H1 (cell line): ENCODE measurements around the gene NYAP2. TPM values are rescaled to one million over a fixed set of nuclear protein-coding genes. Genes with fewer than 3 reads are reported as not detected.

Source experiments
- CTCF ChIA-PET: fragments of 300-600 bp; sonication (Branson Sonifier 250); formaldehyde crosslinking; loops from one replicate; lab custom pipeline; 2021; ENCODE audit not compliant: partially characterized antibody; lab: Charles Lee
- POLR2A ChIA-PET: fragments of 300-600 bp; sonication (Branson Sonifier 250); formaldehyde crosslinking; loops from one replicate; lab custom pipeline; 2021; ENCODE audit warnings: inconsistent platforms; ENCODE audit not compliant: partially characterized antibody; lab: Charles Lee
- DNase-seq, 2 experiments: peaks; one replicate each; pipeline versions ENCODE4 v3.0.0 to v3.0.0-alpha.2; 2010 to 2022; ENCODE audit warnings: low spot score in 2 of 2, low read depth in 1 of 2, mixed read lengths in 1 of 2
- FAIRE-seq: peaks from 2 replicates; lab custom pipeline; 2011; peaks lifted over from hg19 to GRCh38; lab: Jason Lieb, UNC
- H2AFZ ChIP-seq: 2 replicates; pipeline ENCODE4 v1.8.1; 2012; ENCODE audit warnings: low read length, inconsistent platforms
- H2AK5ac ChIP-seq: 2 replicates; pipeline ENCODE4 v1.6.1; 2013; ENCODE audit warnings: low read depth, low read length
- H2BK120ac ChIP-seq: replicated peaks from 2 replicates; pipeline ENCODE3; 2013; ENCODE audit warnings: low read depth, low read length, inconsistent platforms
- H2BK12ac ChIP-seq: 2 replicates; pipeline ENCODE4 v1.6.1; 2013; ENCODE audit warnings: low read depth, low read length
- H2BK15ac ChIP-seq: 2 replicates; pipeline ENCODE4 v1.6.1; 2013; ENCODE audit warnings: low read length
- H2BK20ac ChIP-seq: 2 replicates; pipeline ENCODE4 v1.6.1; 2013; ENCODE audit warnings: low read length
- H2BK5ac ChIP-seq: 2 replicates; pipeline ENCODE4 v1.6.1; 2013; ENCODE audit warnings: low read depth, low read length
- H3K14ac ChIP-seq: 2 replicates; pipeline ENCODE4 v1.6.1; 2013; ENCODE audit warnings: inconsistent platforms; ENCODE audit not compliant: insufficient read length
- H3K18ac ChIP-seq: 2 replicates; pipeline ENCODE4 v1.6.1; 2013; ENCODE audit warnings: low read length; ENCODE audit errors: extremely low read depth
- H3K23ac ChIP-seq: 2 replicates; pipeline ENCODE4 v1.6.1; 2013; ENCODE audit warnings: inconsistent platforms; ENCODE audit not compliant: insufficient read length
- H3K23me2 ChIP-seq: 2 replicates; pipeline ENCODE4 v1.6.1; 2013; ENCODE audit warnings: low read depth, low read length
- H3K27ac ChIP-seq: 2 replicates; pipeline ENCODE4 v1.6.1; 2011; ENCODE audit warnings: low read depth, low read length, inconsistent platforms
- H3K27me3 ChIP-seq, 4 experiments: replicated peaks in 1 of 4; 1 replicate in 1 of 4; 2 replicates in 3 of 4; pipeline versions ENCODE4 v1.6.1 to v1.8.1; 2011 to 2013; ENCODE audit warnings: low read length in 3 of 4, mild to moderate bottlenecking in 3 of 4, inconsistent platforms in 2 of 4, mixed read lengths in 2 of 4, moderate library complexity in 1 of 4; ENCODE audit not compliant: control insufficient read depth in 3 of 4, insufficient read depth in 3 of 4; ENCODE audit errors: extremely low read depth in 1 of 4
- H3K36me3 ChIP-seq, 4 experiments: 2 replicates each; pipeline versions ENCODE4 v1.6.1 to v1.8.1; 2011 to 2013; ENCODE audit warnings: mild to moderate bottlenecking in 4 of 4, low read length in 3 of 4, moderate library complexity in 2 of 4, control low read depth in 1 of 4, inconsistent platforms in 1 of 4; ENCODE audit not compliant: insufficient read depth in 4 of 4, control insufficient read depth in 2 of 4
- H3K4ac ChIP-seq: replicated peaks from 2 replicates; pipeline ENCODE3; 2013; ENCODE audit warnings: low read length, low read depth, mixed read lengths, inconsistent platforms; ENCODE audit not compliant: insufficient read length
- H3K4me1 ChIP-seq, 4 experiments: replicated peaks in 1 of 4; 1 replicate in 1 of 4; 2 replicates in 3 of 4; pipeline versions ENCODE4 v1.6.1 to v1.8.1; 2011 to 2013; ENCODE audit warnings: low read length in 3 of 4, inconsistent platforms in 2 of 4, mixed read lengths in 1 of 4; ENCODE audit not compliant: insufficient read depth in 4 of 4, control insufficient read depth in 3 of 4
- H3K4me2 ChIP-seq, 2 experiments: 2 replicates each; pipeline versions ENCODE4 v1.6.1 to v1.8.1; 2011 to 2013; ENCODE audit warnings: low read depth in 2 of 2, low read length in 2 of 2, control low read depth in 1 of 2, inconsistent platforms in 1 of 2, mild to moderate bottlenecking in 1 of 2; ENCODE audit not compliant: insufficient read depth in 1 of 2
- H3K4me3 ChIP-seq, 4 experiments: fragments of 200-600, 300-600 bp in 1 of 4; sonication (generic), shearing (Covaris generic), sonication (Bioruptor Twin) in 1 of 4; 2 replicates each; pipeline versions ENCODE4 v1.5.1 to v1.8.1; 2011 to 2016; ENCODE audit warnings: low read length in 4 of 4, low read depth in 3 of 4, control low read depth in 2 of 4, inconsistent platforms in 2 of 4, mild to moderate bottlenecking in 2 of 4, mixed read lengths in 1 of 4, moderate library complexity in 1 of 4; ENCODE audit not compliant: insufficient read depth in 2 of 4; ENCODE audit errors: extremely low read depth in 1 of 4
- H3K56ac ChIP-seq: replicated peaks from 2 replicates; pipeline ENCODE3; 2013; ENCODE audit warnings: low read depth, mild to moderate bottlenecking, mixed read lengths, low read length, inconsistent platforms; ENCODE audit not compliant: insufficient read length
- H3K79me1 ChIP-seq: 2 replicates; pipeline ENCODE4 v1.6.1; 2013; ENCODE audit warnings: low read depth, low read length, control low read depth
- H3K79me2 ChIP-seq, 2 experiments: 2 replicates each; pipeline versions ENCODE4 v1.6.1 to v1.8.1; 2012 to 2013; ENCODE audit warnings: low read length in 2 of 2, mild to moderate bottlenecking in 2 of 2, inconsistent platforms in 1 of 2; ENCODE audit not compliant: insufficient read depth in 2 of 2, control insufficient read depth in 1 of 2
- H3K9ac ChIP-seq, 4 experiments: replicated peaks in 1 of 4; 1 replicate in 1 of 4; 2 replicates in 3 of 4; pipeline versions ENCODE4 v1.6.1 to v1.8.1; 2011 to 2013; ENCODE audit warnings: low read depth in 3 of 4, low read length in 3 of 4, control low read depth in 2 of 4, mild to moderate bottlenecking in 2 of 4, moderate library complexity in 2 of 4, inconsistent platforms in 1 of 4; ENCODE audit errors: extremely low read depth in 1 of 4
- H3K9me3 ChIP-seq, 2 experiments: 2 replicates each; pipeline versions ENCODE4 v1.6.1 to v1.8.1; 2012 to 2013; ENCODE audit warnings: mild to moderate bottlenecking in 2 of 2, moderate library complexity in 2 of 2, control low read depth in 1 of 2, inconsistent platforms in 1 of 2, low read depth in 1 of 2, low read length in 1 of 2, mixed read lengths in 1 of 2; ENCODE audit not compliant: insufficient read depth in 2 of 2
- H4K20me1 ChIP-seq, 2 experiments: replicated peaks in 1 of 2; 2 replicates each; pipeline versions ENCODE3 to v1.8.1; 2011 to 2013; ENCODE audit warnings: inconsistent platforms in 2 of 2, low read length in 2 of 2, mild to moderate bottlenecking in 1 of 2; ENCODE audit not compliant: insufficient read depth in 2 of 2, control insufficient read depth in 1 of 2
- H4K5ac ChIP-seq: 2 replicates; pipeline ENCODE4 v1.6.1; 2013; ENCODE audit warnings: low read length, low read depth, mixed read lengths, inconsistent platforms; ENCODE audit not compliant: insufficient read length
- H4K8ac ChIP-seq: 2 replicates; pipeline ENCODE4 v1.8.0; 2013; ENCODE audit warnings: mild to moderate bottlenecking, moderate library complexity, low read length, inconsistent platforms; ENCODE audit not compliant: insufficient read depth; ENCODE audit errors: extremely low read depth
- H4K91ac ChIP-seq: replicated peaks from 2 replicates; pipeline ENCODE3; 2013; ENCODE audit warnings: low read length, mixed read lengths, inconsistent platforms; ENCODE audit not compliant: insufficient read length
- ASH2L ChIP-seq: fragments of 200-600, 300-600 bp; sonication (generic); IDR thresholded peaks from one replicate; pipeline ENCODE4 v1.7.1; 2017; ENCODE audit warnings: low read length
- RAD21 ChIP-seq, 2 experiments: IDR thresholded peaks in 1 of 2; conservative IDR thresholded peaks in 1 of 2; 2 replicates each; pipeline ENCODE4 v1.6.1; 2011; ENCODE audit warnings: low read depth in 2 of 2, low read length in 2 of 2, improper control_type of control experiment in 1 of 2, inconsistent platforms in 1 of 2, mild to moderate bottlenecking in 1 of 2, moderate library complexity in 1 of 2
- RNF2 ChIP-seq: fragments of 200-900, 300-1000 bp; sonication (generic); IDR thresholded peaks from 2 replicates; pipeline ENCODE4 v1.7.1; 2016; ENCODE audit warnings: borderline replicate concordance, low read depth, mild to moderate bottlenecking, antibody characterized with exemption, low read length; ENCODE audit not compliant: poor library complexity, severe bottlenecking; ENCODE audit errors: missing control alignments
- WGBS, 2 experiments: shearing (Covaris generic) in 1 of 2; methylation state at CpG; one replicate each; pipeline versions ENCODE4 v1.1.6 to v1.1.7; 2013 to 2015; ENCODE audit warnings: low lambda C conversion rate in 2 of 2, mixed read lengths in 2 of 2, inconsistent platforms in 1 of 2, low coverage in 1 of 2, missing lambda C conversion rate in 1 of 2; ENCODE audit not compliant: insufficient replicate concordance in 2 of 2, insufficient coverage in 1 of 2, insufficient read length in 1 of 2; ENCODE audit errors: extremely low coverage in 1 of 2, missing lambda C conversion rate in 1 of 2; 5-methylcytosine and 5-hydroxymethylcytosine counted together
- polyA plus RNA-seq, 7 experiments: library from polyadenylated mRNA; depleted of rRNA in 3 of 7; stranded (reverse) in 5 of 7; unstranded in 2 of 7; fragments of >200 nt in 5 of 7; fragments of 200-250 nt in 2 of 7; gene quantifications; 1 replicate in 5 of 7; 2 replicates in 1 of 7; 4 replicates in 1 of 7; pipeline versions ENCODE4 v1.2.1 to v1.2.3, GENCODE V29; 2011 to 2013; ENCODE audit warnings: missing spikeins in 2 of 7, mixed read lengths in 2 of 7
- total RNA-seq: library from RNA; stranded (reverse); fragmentation: NEBNext Ultra II Directional; extraction: Animal tissue kit (Norgen Biotek cat#: 25700); gene quantifications from 2 replicates; pipeline ENCODE4 v1.2.1, GENCODE V29; 2021

The NYAP2 gene
- total and polyA plus RNA-seq, 2 of the 8 experiments (the other 6 are each of a cell fraction or from before 2014, with no cell fraction given) = not detected

DNA sequence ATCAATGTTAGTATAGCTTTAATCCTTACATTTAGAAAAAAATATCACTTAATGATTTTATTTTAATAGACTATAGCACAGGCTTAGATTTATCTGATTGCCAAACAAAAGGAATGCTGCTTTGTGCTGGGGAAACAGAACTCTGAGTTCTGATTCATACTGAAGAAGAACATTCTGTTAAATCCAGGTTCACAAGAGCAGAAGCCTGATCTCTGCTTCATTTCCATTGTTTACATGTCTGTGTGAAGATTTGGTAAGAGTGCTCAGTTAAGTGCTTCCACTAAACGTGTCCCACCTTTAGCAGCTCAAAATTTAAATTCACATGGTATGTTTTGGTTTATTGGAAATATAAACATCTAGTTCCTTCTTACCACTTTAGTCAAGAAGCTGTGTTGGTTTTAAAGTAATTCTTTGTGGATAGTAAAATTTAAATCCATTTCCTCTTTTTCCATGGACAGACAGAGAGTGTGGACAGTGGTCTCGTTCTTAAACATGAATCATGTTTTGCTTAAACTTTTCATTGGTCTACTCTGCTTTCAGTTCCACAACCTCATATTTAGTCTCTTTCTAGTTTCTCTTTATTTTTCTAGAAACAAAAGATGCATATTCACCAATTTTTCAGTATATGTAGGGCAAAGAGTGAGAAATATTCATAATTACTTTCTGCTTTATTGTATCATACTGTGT lies 59.1 kb downstream of the NYAP2 start:
- H3K4me1 ChIP-seq = peaks cover 0 to 6% (median 0%) of the 10 kb centered on the region in 4 experiments; a peak in 2 of 7 replicates
- DNase-seq (no peak), FAIRE-seq (no peak)
- H3K27me3 ChIP-seq = no peaks in the 10 kb centered on the region
- H3K23me2 ChIP-seq = no peaks in the 10 kb centered on the region
- WGBS, 2 experiments = 90% methylated on average over 2 of the region's 2 CpGs; no CpG with 5 or more reads in 1 of the 2 experiments
- ChIA-PET POLR2A (no interaction called here), CTCF (no interaction called here)
- no peak overlapping the region for H3K56ac ChIP-seq
- H3K23ac ChIP-seq = no peak overlapping the region
- H3K9ac ChIP-seq = no peak overlapping the region
- H3K14ac ChIP-seq = no peak overlapping the region
- no peak overlapping the region for H3K4me3 ChIP-seq
- H2BK5ac ChIP-seq = no peak overlapping the region
- no peak overlapping the region for H3K27ac ChIP-seq
- no peaks in the 10 kb centered on the region for H3K9me3 ChIP-seq
- H3K36me3 ChIP-seq = no peaks in the 10 kb centered on the region
- H3K79me2 ChIP-seq = no peaks in the 10 kb centered on the region
- no peak overlapping the region for H2BK20ac ChIP-seq
- no peak for TF ChIP-seq ASH2L
- no peak for TF ChIP-seq RNF2
- no peak for TF ChIP-seq RAD21 (IDR thresholded peaks at IDR 0.05 in 1 of 2, conservative IDR thresholded peaks at IDR 0.05 in 1 of 2; ENCODE audit: low read depth in 2 of 2, low read length in 2 of 2)
- no peak overlapping the region for H3K4me2 ChIP-seq
- no peak overlapping the region for H3K18ac ChIP-seq
- no peak overlapping the region for H2AK5ac ChIP-seq
- H4K8ac ChIP-seq = no peak overlapping the region
- no peak overlapping the region for H2BK15ac ChIP-seq
- no peak overlapping the region for H4K5ac ChIP-seq
- no peak overlapping the region for H3K4ac ChIP-seq
- no peaks in the 10 kb centered on the region for H4K20me1 ChIP-seq
- no peak overlapping the region for H2BK120ac ChIP-seq
- no peaks in the 10 kb centered on the region for H3K79me1 ChIP-seq
- H4K91ac ChIP-seq = no peak overlapping the region
- H2AFZ ChIP-seq = no peak overlapping the region
- H2BK12ac ChIP-seq = no peak overlapping the region
